Cardiac muscle cell (in vitro differentiated cells and primary cell): ENCODE results near the gene NEGR1. TPM values are rescaled to one million over a fixed set of nuclear protein-coding genes. Genes with fewer than 3 reads are reported as not detected.
A peak's percentile ranks its signal among the peaks of the same experiment; 100 is the strongest.

Experiments
- DNase-seq, 2 donors: peaks; one replicate each; pipeline versions ENCODE4 v3.0.0 to v3.0.0-alpha.2; 2010 to 2017; ENCODE audit warnings: low read depth in 1 of 2, low spot score in 1 of 2
- H3K27ac ChIP-seq: fragments of 200-600 bp; sonication (generic); 2 replicates; pipeline ENCODE4 v1.5.1; 2016
- H3K27me3 ChIP-seq: fragments of 200-600 bp; sonication (generic); 2 replicates; pipeline ENCODE4 v1.6.0; 2016; ENCODE audit warnings: control low read depth
- H3K36me3 ChIP-seq: fragments of 200-600 bp; sonication (generic); 2 replicates; pipeline ENCODE4 v1.5.1; 2016; ENCODE audit warnings: control low read depth
- H3K4me1 ChIP-seq: fragments of 200-600 bp; sonication (generic); 2 replicates; pipeline ENCODE4 v1.8.1; 2017; ENCODE audit warnings: low read depth, mild to moderate bottlenecking, mixed run types
- H3K4me3 ChIP-seq: fragments of 200-600 bp; sonication (generic); 2 replicates; pipeline ENCODE4 v1.5.1; 2016; ENCODE audit warnings: mild to moderate bottlenecking
- H3K9me3 ChIP-seq: fragments of 200-600 bp; sonication (generic); 2 replicates; pipeline ENCODE4 v1.5.1; 2017; ENCODE audit warnings: low read depth, mild to moderate bottlenecking, control low read depth
- CTCF ChIP-seq: IDR thresholded peaks from 2 replicates; pipeline ENCODE4 v1.5.1; 2012; ENCODE audit warnings: low read depth, mild to moderate bottlenecking, low read length
- polyA plus RNA-seq: library from polyadenylated mRNA; unstranded; fragments of >200 nt; fragmentation: Nextera tagmentation; extraction: Ambion mirVana; gene quantifications from 2 replicates; pipeline ENCODE4 v1.2.1, GENCODE V29; 2016
- total RNA-seq: library from RNA; depleted of rRNA; stranded (reverse); fragments of >200 nt; gene quantifications from 2 replicates; pipeline ENCODE4 v1.2.3, GENCODE V29; 2016

The NEGR1 gene
- total and polyA plus RNA-seq, 2 experiments from 2014 or later, result 0.06 to 0.20 TPM

- TF ChIP-seq CTCF, result no peak
- H3K36me3 ChIP-seq, result no peaks in the 10 kb centered on the region
- H3K9me3 ChIP-seq, result no peaks in the 10 kb centered on the region
- H3K27ac ChIP-seq, result no peak overlapping the region
- H3K27me3 ChIP-seq, result no peaks in the 10 kb centered on the region
- DNase-seq, result peak in 1 of 2 donors; percentile 34
- H3K4me3 ChIP-seq, result no peak overlapping the region
- H3K4me1 ChIP-seq, result no peaks in the 10 kb centered on the region
Measured at GRCh38 chr1:71509051-71509595, 773.2 kb downstream of the NEGR1 start.

GRCh38 chr1:71502006-71502405 is 780.3 kb downstream of the NEGR1 start:
- TF ChIP-seq CTCF, result no peak
- Histone ChIP-seq H3K36me3 (no peaks in the 10 kb centered on the region), H3K27ac (no peak overlapping the region), H3K4me3 (no peak overlapping the region), H3K9me3 (no peaks in the 10 kb centered on the region), H3K4me1 (no peaks in the 10 kb centered on the region), H3K27me3 (no peaks in the 10 kb centered on the region)
- no peak for DNase-seq

- Histone ChIP-seq H3K9me3 (no peaks in the 10 kb centered on the region), H3K27me3 (no peaks in the 10 kb centered on the region), H3K27ac (no peak overlapping the region), H3K4me1 (no peaks in the 10 kb centered on the region), H3K36me3 (no peaks in the 10 kb centered on the region), H3K4me3 (no peak overlapping the region)
- no peak for TF ChIP-seq CTCF
- no peak for DNase-seq
Measured at GRCh38 chr1:71498542-71498941, 783.8 kb downstream of the NEGR1 start.

- no peaks in the 10 kb centered on the region for H3K27me3 ChIP-seq
- H3K9me3 ChIP-seq, result no peaks in the 10 kb centered on the region
- H3K27ac ChIP-seq, result no peak overlapping the region
- no peak for TF ChIP-seq CTCF
- no peak overlapping the region for H3K4me3 ChIP-seq
- DNase-seq, result peak in 1 of 2 donors; percentile 36
- no peaks in the 10 kb centered on the region for H3K4me1 ChIP-seq
- H3K36me3 ChIP-seq, result no peaks in the 10 kb centered on the region
Measured at GRCh38 chr1:71494163-71494562, 788.2 kb downstream of the NEGR1 start.

- Histone ChIP-seq H3K27ac (no peak overlapping the region), H3K4me3 (no peak overlapping the region), H3K9me3 (no peaks in the 10 kb centered on the region), H3K36me3 (no peaks in the 10 kb centered on the region), H3K4me1 (no peaks in the 10 kb centered on the region), H3K27me3 (no peaks in the 10 kb centered on the region)
- DNase-seq, result peak in 1 of 2 donors; percentile 8
- no peak for TF ChIP-seq CTCF
Measured at GRCh38 chr1:71492298-71493041, 789.9 kb downstream of the NEGR1 start.
